ENCODE measurements around the gene SMC4.
"Not testable (repeated sequence)": the region's sequence is repeated elsewhere in the genome, so short reads cannot be mapped to it uniquely, and the experiment has no call there.

The SMC4 gene

DNA sequence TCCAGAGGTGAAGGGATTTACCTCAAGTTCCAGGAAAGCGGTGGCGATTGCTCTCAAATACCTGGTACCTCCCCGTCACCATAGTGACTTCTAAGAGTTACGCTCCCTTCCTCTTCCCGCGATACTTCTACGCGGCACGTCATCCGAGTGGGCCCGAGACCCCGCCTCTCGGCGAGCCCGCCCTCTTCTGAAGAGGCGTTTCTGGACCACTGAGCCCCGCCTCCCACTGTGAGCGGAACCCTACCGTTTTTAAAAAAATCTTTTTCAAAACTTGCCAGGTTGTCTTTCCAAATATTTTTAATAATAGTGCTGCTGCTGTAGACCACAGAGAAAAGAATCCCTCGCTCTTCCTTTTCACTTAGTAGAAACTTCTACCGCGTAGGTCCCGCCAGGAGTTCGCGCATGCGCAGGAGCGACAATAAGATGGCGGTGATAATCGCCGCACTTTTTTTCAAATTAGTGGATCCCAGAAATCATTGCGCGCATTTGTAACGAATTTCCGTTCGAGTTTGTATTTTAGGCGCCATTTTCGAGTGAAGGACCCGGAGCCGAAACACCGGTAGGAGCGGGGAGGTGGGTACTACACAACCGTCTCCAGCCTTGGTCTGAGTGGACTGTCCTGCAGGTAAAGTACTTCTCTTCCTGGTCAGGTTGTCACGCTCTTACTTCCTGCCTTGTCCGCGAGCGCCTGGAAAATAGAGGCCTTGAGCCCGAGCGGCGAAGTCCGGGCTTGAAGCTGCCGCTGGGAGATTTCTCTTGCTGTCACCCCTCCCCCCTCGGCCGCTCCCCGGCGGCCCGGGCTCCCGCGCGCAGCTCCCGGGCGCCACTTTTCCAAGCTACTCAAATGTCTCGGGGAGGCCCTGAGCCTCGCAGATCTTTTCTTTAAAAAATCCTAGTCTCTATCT lies at the start of gene SMC4, which contains the start of gene IFT80:
TSS of gene SMC4 (plus strand) at position 526 of the 905 bp plus-strand sequence. CDS start 1,177 bp downstream, outside the sequence.
TSS of gene IFT80 (minus strand) at position 101 of the 905 bp plus-strand sequence. CDS start 14,625 bp downstream, outside the sequence.
- FAIRE-seq, result peak; percentile 96

GRCh38 chr3:160355826-160356225 lies 43.6 kb upstream of the SMC4 start:
- FAIRE-seq, result no peak

GRCh38 chr3:160362896-160363295 lies 36.6 kb upstream of the SMC4 start:
- not testable (repeated sequence) for FAIRE-seq

DNA sequence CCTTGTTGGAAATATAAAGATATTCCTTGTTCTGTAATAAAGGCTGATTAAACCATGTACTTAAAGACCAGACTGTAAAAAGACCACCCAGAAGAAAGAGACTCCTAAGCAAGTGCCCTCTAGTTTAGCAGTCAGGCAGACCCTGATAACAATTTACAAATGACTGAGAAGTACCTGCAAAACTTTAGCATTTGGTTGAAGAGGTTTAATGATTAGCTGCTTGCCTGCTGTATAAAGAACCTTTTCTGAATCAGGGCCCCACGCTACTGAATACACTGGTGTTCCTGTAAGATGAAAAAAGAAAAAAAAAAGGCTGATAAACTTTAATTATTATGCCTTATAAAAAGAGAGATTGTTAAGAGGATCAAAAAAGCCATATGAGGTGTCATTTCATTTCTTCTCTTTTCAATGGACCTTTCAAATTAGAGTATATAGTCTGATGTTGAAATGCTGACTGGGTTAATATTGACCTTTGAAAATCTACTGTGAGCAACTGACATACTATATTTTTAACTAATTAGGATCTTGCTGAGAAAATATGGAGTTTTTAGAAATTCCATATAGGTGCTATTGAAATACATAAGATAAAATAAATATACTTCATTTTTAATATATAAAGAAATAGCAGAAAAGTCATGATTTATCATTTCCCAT lies 33.5 kb upstream of the SMC4 start:
- no peak for FAIRE-seq

DNA sequence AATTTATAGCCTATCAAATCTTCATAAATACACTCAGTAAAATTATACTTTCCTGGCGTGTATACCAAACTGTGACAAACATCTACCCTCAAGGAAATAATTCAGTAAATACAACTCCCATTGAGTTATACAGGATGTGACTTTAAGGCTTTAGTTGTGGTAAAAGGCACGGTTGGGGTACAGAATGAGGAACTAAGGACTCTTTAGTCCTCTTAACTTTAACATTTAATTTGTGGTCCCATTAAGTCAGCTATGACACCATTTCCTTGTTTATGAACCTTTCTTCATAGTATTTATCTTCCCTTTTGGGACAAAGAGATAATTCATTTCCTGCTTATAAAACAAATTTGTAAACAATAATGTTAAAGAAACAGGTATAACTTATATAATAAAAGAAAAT lies 30.6 kb upstream of the SMC4 start:
- no peak for FAIRE-seq

DNA sequence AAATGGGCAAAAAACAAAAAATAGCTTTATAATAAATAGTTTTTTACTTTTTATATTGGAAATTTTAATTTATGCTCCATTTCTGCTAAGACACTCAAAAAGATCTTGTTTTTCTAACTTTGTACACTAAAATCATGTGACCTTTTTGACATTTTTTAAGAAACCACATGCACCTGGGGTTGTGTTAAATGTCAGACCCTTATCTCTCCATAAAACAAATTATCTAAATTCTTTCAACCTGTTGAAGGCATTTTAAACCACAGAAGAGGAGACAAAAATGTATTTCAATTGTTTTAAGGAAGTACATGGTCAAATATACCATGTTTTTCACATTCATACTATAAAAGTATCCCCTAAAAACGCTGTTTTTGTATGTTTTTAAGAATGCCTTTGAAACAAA lies 29.7 kb upstream of the SMC4 start:
- peak; percentile 8 for FAIRE-seq

DNA sequence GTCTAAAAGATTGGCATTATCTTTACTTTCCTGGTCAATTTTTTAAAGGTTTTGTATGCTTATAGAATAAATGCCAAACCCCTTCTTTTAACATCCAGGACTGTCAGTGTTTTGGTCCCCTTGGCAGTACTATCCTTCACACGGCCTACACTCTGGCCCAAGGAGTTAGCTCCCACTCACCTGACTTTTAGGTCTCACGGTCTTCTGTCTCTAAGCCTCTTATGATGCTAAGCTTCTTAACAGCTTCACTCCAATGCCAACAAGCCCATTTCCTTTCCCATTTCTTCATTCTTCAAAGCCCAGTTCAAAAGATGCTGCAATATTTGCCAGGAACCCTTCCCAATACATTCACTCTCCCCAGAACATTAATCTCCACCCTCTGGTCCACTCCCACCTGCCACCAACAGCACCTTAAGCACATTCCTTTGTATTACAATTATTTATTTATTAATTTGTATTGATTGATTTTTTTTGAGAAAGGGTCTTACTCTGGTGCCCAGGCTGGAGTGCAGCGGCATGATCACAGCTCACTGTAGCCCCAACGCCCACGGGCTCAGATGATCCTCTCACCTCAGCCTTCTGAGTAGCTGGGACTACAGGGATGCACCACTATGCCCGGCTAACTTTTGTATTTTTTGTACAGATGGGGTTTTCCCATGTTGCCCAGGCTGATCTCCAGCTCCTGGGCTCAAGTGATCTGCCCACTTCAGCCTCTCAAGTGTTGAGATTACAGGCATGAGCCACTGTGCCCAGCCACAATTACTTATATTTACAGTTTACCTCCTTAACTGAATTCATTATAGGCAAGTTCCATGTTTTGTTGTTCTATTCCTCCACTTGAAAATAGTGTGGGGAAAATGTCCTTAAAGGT lies 28.2 kb upstream of the SMC4 start:
- FAIRE-seq, result no peak

DNA sequence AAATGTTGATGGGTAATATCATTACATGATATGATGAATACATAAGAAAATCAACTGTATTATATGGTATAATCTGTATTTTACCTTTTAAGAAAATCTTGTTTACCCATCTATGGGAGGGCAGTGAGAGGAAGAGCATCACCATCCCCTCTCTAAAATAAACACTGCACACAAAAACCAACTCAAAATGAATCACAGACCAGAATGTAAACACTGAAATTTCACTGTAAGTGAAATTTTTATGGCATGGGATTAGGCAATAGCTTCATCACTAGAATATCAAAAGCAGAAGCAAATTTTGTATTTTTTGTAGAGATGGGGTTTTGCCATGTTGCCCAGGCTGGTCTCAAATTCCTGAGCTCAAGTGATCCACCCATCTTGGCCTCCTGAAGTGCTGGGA lies 26.7 kb upstream of the SMC4 start:
- no peak for FAIRE-seq

GRCh38 chr3:160373655-160374054 lies 25.8 kb upstream of the SMC4 start:
- no peak for FAIRE-seq

DNA sequence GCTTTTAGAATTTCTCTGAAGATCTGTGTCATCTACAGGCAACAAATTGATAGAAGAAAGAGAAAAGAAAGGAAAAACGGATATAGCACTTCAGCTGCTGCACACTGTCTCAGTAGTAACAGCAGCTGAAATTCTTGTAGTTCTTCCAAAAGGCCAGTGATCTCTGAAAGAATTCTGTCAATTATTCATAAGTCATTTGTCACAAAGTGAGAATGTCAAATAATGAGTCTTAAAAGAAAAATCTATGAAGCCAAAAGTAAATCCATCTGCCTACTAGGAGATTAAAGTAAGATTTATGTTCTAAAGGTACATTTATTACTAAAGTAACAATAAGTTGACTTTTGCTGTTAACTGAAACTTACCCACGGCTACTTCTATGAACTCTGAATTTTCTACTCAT lies 25.0 kb upstream of the SMC4 start:
- FAIRE-seq, result peak; percentile 69

- no peak for FAIRE-seq
Measured at GRCh38 chr3:160374925-160375324, 24.5 kb upstream of the SMC4 start.

- no peak for FAIRE-seq
Measured at GRCh38 chr3:160376681-160377080, 22.8 kb upstream of the SMC4 start.

DNA sequence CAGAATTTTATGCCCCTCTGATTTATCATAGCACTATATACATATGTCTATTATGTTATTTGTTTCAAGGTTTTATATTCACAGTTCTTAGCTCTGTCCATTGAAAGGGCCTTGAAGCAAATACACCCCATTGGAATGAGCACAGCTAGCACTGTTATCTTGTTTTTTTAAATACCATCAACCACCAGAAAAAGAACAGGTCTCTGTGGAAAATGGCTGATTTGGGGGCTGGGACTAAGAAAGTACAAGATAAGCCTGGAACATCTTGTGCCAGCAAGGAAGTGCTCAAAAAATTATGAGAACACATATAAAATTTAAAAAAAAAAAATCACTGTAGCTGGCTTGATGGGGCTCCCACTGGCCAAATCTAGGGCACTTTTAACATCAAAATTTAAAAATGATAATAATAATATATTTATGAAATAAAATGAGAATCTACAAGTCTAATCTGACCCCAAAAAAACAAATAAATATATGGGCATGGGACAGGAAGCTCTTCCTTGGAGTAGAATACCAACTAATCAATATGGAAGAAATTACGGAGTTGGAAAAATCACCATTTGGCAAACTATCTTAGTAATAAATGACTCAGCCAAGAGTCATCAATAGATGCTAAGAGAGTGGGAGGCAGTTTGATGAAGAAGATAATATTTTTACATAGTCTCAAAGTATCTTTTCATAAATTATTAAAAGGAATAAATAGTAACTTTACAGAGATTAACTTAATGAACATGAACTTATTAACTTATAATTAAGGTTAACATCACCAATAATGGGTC lies 20.9 kb upstream of the SMC4 start:
- FAIRE-seq, result no peak

DNA sequence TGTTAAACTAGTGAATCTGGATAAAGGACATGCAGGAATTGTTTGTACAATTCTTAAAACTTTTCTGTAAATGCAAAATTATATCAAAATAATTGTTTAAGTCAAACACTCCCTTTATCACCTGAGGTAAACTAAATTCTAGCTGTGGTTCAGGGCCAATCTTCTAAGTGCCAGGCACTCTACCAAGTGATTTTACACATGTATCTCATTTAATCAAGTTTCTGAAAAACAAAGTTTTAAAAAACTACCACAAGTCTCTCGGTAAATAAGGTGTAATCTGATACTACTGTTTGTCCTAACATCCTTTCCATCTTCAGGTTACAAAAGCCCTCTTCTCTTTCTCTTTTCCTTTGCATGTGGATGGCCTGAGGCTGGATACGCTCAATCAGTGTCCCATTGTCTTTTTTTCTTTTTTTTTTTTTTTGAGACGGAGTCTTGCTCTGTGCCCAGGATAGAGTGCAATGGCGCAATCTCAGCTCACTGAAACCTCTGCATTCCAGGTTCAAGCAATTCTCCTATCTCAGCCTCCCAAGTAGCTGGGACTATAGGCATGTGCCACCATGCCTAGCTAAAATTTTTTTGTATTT lies 19.7 kb upstream of the SMC4 start:
- no peak for FAIRE-seq

DNA sequence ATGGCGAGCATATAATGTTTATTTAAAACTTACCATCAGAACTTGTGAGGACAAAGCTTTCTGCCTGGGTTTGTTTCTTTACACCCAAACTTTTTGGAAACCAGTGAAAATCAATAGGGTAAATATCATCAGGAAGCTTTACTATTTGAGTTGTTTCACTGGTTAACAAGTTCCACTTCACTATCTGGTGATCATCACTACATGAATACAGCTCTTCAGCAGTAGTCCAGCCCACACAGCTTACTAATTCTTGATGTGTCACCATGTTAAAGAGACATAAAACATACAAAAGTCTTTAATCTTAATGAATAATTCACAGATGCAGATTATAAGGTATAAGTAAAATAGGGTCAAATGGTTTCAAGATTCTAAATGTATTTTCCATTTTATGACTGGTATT lies 18.0 kb upstream of the SMC4 start:
- FAIRE-seq, result no peak

- no peak for FAIRE-seq
Measured at GRCh38 chr3:160384639-160385318, 14.7 kb upstream of the SMC4 start.

- no peak for FAIRE-seq
Measured at GRCh38 chr3:160390565-160391138, 8.8 kb upstream of the SMC4 start.

- no peak for FAIRE-seq
Measured at GRCh38 chr3:160392798-160393197, 6.7 kb upstream of the SMC4 start.

DNA sequence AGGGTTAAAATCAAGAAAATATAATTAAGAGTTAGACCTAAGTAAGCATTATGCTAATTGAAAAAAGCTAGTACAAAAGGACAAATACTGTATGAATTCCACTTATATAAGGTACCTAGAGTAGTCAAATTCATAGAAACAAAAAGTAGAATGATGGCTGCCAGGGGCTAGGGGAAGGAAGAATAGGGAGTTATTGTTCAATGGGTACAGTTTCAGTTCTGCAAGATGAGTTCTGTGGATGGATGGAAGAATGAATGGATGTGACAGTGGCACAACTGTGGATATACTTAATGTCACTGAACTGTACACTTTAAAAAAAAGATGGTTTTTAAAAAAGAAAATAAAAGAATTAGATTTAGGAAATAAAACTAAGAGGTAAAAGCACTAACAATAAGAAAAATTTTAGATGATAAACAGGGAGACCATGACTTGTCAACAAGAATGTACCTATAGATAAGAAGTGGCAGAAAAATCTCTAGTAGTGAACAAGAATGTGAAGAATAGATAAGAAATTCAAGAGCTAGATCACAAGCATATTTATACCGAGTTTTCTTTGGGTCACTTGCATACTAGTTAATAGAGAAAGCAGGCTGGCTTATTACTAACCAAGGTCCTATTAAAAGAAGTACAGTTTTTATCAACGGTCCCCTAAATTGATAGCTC lies 6.0 kb upstream of the SMC4 start:
- FAIRE-seq, result peak; percentile 30

- no peak for FAIRE-seq
Measured at GRCh38 chr3:160394009-160394392, 5.4 kb upstream of the SMC4 start.

Measured in G401.6 (cell line).